Stimulated activated CD4-positive, alpha-beta T cell treated with anti-CD3 and anti-CD28 coated beads, Interleukin-15, amount 100 ng/mL, for 24 hours (primary cell): ENCODE data around the gene KRT7.

Source experiments
- DNase-seq: peaks from one replicate; pipeline ENCODE4 v3.0.0-alpha.2; 2020

Gene KRT7

GRCh38 chr12:52232674-52233461 lies at the start of gene KRT7:
KRT7 (plus strand) TSS chr12:52233243; CDS start chr12:52233297, 54 bp downstream.
- DNase-seq = no peak

GRCh38 chr12:52183544-52183910 lies 49.5 kb upstream of the KRT7 start:
- no peak for DNase-seq

DNA sequence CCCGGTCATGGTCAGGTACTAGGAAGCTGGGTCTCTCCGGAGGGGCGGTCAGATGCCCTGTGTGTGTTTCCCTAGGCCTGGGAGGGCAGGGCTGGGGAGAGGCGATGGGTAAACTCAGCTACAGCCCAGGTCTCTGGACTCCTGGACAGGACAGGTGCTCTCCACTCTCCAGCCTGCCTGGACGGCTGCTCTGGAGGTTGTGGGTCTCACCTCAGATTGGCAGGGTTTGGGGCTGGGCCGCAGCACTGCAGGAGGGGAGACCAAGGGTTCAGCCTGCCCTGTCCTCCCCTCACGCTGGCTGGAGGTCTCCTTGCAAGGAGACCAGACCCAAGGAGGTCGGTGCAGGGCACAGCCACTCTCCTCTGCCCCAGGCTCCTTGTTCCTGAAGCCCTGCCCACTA lies 49.1 kb upstream of the KRT7 start:
- no peak for DNase-seq

- DNase-seq = no peak
These were observed 48.2 kb upstream of the KRT7 start for GRCh38 chr12:52184813-52185212.

DNA sequence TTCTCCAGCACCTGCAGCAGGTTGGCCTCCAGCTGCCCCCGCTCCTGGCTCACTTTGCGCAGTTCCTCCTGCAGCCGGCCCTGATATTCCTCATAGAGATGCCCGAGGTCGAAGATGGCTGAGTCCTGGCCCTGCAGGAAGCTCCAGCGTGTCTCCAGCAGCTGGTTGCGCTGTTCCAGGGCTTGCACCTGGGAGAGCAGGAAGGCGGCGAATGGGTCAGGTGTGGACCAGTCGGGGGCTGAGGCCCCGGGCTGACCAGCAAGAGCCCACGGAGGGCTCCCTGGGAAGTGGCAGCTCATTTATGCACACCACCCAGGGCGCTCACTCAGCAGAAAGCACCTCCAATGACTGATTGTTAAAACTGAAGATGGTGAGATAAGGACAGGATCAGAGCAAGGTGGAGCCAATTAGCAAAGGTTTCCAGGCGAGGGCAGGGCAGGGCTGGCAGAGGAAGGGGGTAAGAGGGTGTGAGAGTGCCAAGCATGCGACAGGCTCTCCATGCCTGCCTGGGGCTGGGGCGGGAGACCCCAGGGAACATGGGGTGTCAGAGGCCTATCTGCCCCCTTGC lies 47.6 kb upstream of the KRT7 start:
- DNase-seq = no peak

GRCh38 chr12:52186118-52186840 lies 46.8 kb upstream of the KRT7 start:
- DNase-seq = no peak

DNA sequence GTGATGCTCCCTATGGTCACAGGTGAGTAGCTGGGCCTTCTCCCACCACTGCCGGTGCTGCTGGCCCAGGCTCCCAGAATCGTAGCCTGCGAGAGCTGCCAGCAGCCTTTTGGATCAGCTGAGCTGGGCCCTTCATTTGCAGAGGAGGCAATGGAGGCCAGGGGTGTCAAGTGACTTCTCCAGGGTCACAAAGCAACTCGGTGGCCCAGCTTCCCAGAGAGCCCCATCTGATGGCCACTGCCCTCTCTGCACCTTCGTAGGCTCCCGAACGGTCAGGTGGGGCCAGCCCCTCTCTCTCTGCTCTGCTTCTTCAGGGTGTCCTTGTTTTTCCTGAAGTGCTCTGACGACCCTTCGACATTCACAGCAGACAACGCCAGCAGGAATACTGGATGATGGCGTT lies 45.8 kb upstream of the KRT7 start:
- DNase-seq = no peak

DNA sequence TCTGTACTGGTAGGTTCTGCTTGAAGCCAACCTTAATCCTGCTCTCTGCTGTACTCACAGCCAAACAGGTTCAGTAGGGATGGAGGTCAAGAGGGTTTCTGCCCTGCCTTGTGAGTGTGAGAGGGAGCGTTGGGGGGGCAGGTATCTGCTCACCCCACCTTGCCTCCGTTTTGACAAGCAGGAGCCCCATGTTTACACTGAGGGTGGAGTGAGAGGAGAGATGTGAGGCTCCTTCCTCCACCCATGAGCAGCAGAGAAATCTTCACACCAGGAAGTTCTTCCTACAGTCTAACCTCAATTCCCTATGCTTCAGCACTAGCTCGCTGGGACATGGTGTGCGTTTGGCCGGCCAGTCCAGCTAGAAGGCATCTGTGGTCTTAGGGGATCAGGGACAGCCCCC lies 45.4 kb upstream of the KRT7 start:
- DNase-seq = no peak

DNA sequence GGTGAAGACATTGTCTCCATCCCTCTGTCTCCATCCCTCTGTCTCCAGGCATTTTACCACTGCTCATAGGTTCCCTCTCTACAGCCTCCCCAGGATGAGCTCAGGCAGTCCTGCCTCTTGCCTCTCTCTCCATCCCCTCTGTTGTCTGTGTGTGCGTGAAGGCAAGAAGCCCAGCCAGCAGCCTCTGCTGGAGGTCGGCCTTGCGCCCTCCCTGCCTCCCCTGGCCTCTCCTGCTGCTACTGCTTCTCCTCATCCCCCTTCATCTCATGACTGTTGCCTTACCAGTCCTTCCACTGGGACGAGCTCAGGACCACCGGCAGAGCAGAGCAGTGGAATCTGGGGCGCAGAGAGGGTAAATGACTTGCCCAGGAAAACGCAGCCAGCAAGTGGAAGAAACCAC lies 44.4 kb upstream of the KRT7 start:
- no peak for DNase-seq

- no peak for DNase-seq
These were observed 43.5 kb upstream of the KRT7 start for GRCh38 chr12:52189376-52190174.

GRCh38 chr12:52190860-52191729 lies 41.9 kb upstream of the KRT7 start:
- no peak for DNase-seq

GRCh38 chr12:52191841-52192791 lies 40.9 kb upstream of the KRT7 start, which contains the start of gene KRT80:
KRT80 (minus strand) TSS chr12:52192014; CDS start chr12:52191902, 112 bp downstream.
- peak; percentile 42 for DNase-seq

DNA sequence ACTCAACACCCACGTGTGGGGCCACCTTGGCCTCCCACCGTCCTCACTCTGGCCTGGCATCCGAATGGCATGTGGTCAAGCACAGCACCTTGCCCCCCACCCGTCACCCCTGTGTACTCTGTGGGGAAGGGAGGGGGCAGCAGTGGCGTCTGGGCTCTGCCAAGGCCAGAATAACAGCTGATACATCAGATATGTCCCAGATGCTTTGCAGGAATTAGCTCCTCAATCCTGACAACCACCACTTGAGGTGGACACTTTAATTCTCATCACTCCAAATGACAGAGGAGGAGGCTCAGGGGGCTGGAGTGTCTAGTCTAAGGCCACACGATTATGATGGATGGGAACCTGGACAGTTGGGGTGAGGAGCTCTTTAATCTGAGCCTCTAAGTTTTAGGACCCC lies 39.5 kb upstream of the KRT7 start:
- no peak for DNase-seq

GRCh38 chr12:52193991-52194390 lies 39.1 kb upstream of the KRT7 start:
- DNase-seq = no peak

DNA sequence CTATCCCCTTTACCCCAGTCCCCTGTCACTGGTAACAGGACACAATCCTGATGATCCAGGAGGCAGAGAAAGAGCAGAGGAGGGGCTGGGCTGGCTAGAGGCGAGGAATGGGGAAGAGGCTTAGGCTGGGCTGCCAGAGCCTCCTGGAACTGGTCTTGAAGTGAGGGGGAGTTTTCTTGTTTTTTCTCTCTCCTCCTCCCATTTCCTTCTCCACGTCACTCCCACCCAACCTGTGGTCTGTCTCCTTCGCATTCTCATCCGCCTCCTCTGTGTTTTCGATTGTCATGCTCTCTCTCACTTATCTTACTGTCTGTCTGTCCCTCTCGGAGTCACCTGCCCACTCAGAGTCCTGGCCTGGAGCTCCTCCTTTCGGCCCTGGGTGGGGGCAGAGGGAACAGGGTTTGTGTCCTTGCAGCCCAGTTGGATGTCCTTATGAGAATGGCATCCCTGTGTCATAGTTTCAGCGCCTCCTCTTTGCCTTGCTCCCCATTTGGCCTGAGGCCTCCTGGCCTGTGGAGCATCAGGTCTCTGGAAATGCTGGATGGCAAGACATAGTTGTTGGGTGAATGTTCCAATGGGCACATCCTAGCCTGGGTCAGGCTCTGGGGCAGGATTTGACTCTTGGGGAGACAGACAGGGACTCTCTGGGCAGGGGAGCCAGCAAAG lies 37.8 kb upstream of the KRT7 start:
- no peak for DNase-seq

- DNase-seq = no peak
These were observed 35.4 kb upstream of the KRT7 start for GRCh38 chr12:52197371-52198231.

GRCh38 chr12:52198454-52199215 lies 34.4 kb upstream of the KRT7 start:
- no peak for DNase-seq

DNA sequence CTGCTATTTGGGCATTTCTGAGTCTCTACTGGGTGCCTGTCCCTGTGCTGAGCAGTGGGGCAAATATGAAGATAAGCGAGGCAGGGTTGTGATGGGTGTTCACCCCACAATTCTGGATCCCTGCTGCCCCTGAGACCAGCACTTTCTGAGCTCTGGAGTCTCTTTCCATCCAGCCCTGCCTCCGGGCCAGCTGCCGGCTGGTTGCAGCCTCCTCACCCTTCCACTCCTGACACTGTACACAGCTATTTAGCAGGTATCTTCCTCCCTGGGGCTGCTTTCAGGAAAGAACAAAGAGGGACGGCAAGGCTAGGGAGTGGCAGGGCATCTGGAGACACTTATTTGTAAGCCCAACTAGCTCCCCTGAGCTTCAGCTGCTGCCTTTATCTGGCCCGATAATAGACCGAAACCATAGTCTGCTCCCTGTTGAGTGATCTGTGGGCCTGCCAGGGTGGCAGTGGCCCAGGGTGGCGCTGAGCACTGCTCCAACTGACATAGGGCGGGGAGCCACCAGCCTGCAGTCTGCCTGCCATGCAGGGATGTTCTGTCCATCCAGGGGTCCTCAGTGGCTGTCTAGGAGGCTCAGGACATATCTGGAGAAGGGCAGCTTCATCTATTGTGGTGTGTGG lies 33.6 kb upstream of the KRT7 start:
- DNase-seq = no peak
